HG02870 (cell line): ENCODE data around the gene FAM9B.
"Not testable (repeated sequence)": the region's sequence is repeated elsewhere in the genome, so short reads cannot be mapped to it uniquely, and the experiment has no call there.

Experiments used
- ATAC-seq: cut with Tn5 transposase; IDR thresholded peaks from one replicate; pipeline ENCODE4 v1.9.1; 2021; ENCODE audit warnings: mild to moderate bottlenecking, moderate library complexity; ENCODE audit not compliant: unreplicated experiment

Gene FAM9B

DNA sequence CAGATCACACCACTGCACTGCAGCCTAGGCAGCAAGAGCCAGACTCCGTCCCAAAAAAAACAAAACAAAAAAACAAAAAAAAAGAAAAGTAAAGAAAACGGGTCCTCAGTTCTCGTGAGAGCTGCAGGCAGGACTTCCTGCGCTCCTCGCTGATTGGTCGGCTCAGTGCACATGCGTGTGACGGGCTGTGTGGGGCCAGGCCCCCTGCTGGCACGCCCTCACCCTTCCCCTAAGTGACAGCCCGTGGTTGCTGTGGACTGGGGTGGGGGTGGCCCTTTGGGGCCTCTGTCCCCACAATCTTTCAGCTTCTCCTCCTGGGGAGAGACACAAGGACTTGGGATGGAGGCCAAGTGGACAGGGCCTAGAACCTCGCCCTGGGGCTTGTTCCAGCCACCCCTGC is at the start of gene FAM9B:
Gene FAM9B, minus strand, starts transcription at position 139 of the 400 bp plus-strand sequence. CDS start 1,141 bp downstream, outside the sequence.
- ATAC-seq = no peak

DNA sequence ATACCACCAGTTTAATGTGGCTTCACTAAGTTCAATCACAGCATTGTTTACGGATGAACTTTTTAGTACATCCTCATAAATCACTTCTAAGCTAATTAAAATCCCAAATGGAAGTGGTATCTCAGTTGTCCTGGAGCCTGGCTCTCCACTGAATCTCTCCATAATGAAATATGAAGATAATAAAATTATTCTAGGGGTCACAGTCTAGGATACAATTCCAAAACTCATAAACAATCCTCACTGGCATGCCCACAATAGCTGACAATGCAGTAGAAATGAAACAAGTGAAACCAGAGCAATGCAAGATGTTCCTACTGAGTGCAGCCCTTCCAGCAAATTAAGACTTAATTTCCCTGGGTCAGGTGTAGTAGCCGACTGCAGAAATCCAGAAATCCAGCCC is 47.3 kb upstream of the FAM9B start:
- no peak for ATAC-seq

- no peak for ATAC-seq
Observed at GRCh38 chrX:9074326-9074725, 40.4 kb upstream of the FAM9B start.

GRCh38 chrX:9072281-9072680 is 38.4 kb upstream of the FAM9B start:
- ATAC-seq = no peak

DNA sequence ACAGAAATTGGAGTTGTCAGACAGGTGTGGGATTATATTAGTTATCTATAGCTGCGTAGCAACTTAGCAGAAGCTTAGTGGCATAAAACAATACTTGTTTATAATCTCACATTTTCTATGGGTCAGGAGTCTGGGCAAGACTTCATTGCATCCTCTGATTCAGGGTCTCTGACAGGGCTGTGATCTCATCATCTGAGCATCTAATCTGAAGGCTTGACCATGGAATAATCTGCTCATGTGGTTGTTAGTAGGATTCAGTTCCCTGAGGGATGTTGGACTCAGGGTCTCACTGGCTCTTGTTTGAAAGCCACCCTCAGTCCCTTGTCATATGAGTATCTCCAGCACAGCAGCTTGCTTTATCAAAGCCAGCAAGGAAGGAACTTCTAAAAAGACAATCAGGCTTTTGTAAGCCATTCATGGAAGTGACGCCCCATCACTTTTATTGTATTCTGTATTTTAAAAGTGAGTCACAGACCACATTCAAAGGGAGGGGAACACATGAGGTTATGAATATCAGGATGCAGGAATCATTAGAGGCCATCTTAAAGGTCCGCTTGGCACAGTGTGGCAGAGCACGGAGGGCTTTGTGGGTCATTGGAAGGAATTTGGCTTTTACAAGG is 37.2 kb upstream of the FAM9B start:
- ATAC-seq = no peak

DNA sequence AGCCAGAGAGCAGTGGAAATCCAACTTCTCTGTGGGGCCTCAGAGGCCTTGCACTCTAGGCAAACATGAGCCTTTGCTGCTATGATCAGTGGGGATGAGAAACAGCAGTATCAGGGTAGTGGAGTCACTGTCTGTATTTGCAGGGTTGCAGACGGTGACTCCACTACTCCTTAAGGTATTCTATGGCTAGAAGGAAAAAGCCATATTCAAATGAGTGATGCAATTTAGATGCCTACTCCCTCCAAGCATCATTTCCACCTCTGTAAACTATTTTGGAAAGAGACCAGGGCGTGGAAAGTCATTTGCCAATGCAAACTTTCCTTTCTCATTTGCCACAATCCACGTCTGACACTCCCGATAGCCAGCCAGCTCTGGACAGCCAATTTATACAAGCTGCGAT is 35.6 kb upstream of the FAM9B start:
- ATAC-seq = no peak

- ATAC-seq = no peak
Observed at GRCh38 chrX:9064694-9065093, 30.8 kb upstream of the FAM9B start.

DNA sequence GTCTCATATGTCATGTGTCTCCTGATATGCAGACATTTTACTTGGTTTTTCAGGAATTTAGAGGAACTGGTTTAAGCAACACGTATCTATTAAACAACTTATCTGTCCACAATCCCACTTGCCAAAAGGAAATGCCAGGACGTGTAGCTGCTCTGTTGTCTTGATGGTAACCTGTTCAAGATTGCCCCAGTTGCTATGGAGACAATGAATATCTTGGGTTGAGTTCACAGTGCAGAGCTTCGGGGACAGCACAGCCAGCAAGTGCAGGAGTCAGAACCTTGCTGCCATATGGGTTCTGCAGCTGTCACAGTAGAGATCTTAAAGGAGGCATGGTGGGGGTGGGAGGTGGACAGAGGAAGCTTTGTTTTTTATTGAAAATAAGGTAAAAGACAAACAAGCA is 28.7 kb upstream of the FAM9B start:
- no peak for ATAC-seq

- no peak for ATAC-seq
Observed at GRCh38 chrX:9055354-9055753, 21.4 kb upstream of the FAM9B start.

DNA sequence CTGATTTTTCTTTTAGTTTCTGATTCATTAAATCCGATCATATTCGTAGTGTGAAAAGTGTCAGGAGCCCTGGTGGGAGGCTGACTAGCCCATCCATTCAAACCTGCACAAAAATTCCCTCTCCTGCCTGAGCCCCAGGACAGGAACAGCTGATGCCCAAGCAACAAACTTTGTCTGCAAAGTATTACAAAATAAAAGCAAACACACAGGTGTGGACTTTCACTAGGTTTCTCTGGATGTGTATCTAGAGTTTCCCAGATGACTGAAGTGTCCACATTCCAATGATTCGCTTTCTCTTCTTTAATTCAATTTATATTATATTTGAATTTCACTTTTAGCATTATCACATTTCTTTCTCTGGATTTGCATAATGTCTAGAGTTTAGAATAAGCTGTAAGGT is 18.2 kb upstream of the FAM9B start:
- ATAC-seq = no peak

- no peak for ATAC-seq
Observed at GRCh38 chrX:9050331-9050730, 16.4 kb upstream of the FAM9B start.

DNA sequence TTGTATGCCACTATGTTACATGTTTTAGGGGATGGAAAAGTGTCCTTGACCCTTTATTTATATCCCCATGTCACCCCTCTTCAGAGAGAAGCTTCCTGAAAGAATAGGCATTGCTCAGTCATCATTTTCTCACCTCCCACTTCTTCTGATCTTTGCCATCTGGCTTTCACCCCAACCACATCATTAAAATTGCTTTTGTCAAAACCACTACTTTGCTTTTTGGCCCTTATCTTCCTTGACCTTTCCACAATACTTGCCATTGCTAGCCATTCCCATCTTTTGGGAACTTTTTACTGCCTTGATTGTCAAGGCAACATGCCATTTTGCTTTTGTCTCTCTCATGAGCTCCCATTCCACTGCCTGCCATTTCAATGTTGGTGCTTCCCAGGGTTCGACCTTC is 14.9 kb upstream of the FAM9B start:
- ATAC-seq = no peak

GRCh38 chrX:9038244-9038643 is 4.3 kb upstream of the FAM9B start:
- ATAC-seq = no peak

DNA sequence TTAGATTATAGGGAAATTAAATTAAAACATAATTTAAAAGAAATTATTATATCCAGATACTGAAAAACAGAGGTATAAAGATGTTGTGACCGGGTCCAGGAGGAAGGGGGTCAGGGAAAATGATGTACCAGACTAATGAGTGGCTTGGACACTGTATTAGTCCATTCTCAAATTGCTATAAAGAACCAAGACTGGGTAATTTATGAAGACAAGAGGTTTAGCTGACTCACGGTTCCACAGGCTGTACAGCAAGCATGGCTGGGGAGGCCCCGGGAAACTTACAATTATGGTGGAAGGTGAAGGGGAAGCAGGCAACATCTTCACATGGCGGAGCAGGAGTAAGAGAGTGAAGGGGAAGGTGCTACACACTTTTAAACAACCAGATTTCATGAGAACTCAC is 3.4 kb upstream of the FAM9B start:
- ATAC-seq = no peak

DNA sequence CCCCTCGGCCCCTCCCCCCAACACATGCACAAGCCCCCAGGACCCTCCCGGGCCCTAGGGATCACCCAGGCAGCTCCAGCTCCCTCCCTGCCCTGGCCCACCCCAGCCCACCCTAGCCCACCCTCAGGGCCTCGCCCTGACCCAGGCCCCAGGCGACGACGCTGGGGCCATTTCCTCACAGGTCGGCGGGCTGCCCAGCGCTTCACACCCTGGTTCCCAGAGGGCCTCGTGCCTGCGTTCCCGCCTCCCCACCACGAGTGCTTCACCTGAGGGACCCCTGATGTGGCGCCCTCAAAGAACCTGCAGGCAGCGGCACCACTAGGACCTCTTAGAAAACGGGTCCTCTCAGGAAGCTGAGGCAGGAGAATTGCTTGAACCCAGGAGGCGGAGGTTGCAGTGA is 341 bp downstream of the FAM9B start:
- ATAC-seq = no peak

DNA sequence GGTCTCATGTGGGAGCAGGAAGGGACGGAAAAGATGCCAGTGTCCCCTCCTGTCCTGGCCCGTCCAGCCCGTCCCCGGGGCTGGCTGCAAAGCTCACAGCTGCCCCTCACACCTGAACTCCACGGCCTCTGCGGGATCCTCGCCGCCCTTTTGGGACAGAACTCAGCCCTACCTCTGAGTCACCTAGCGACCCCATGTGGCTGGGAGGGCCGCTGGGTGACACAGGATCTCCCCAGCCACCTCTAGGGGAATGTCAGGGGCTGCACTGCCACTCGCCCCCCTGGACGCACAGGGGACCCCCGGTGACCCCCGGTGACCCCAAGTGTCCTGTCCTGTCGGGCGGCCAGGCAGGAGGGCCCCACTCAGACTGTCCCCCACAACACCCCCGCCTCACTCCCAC is 748 bp downstream of the FAM9B start:
- no peak for ATAC-seq

- ATAC-seq = no peak
Observed at GRCh38 chrX:9023293-9023692, 10.6 kb downstream of the FAM9B start.

DNA sequence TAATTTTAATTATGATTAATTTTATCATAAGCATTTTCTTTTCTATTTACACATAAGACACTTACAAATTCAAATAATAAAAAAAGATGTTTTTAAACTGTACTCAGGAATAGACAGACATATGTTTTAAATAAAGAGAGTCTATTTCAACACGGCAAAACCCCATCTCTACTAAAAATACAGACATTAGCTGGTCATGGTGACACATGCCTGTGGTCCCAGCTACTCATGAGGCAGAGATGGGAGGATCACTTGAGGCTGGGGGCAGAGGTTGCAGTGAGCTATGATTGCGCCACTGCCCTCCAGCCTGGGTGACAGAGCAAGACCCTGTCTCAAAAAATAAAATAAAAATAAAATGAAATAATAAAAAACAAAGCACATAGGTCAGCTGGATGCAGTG is 14.8 kb downstream of the FAM9B start:
- ATAC-seq = no peak

DNA sequence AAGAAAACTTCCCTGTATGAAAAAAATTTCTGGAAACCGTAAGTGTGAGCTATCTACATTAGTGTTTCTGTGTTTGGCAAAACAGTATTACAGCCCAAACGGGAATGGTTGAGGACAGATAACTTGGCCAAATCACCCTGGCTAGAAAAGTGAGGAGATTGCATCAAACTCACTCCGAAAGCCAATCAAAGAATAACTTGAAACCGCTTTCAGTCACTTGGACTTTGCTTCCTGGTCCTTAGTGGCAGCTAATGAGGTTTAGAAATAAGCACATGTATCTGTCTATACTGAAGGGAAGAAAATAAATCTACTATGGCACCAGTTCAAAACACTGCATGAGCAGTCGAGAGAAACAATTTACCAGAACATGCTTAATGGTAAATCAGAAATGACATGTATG is 15.6 kb downstream of the FAM9B start:
- not testable (repeated sequence) for ATAC-seq

DNA sequence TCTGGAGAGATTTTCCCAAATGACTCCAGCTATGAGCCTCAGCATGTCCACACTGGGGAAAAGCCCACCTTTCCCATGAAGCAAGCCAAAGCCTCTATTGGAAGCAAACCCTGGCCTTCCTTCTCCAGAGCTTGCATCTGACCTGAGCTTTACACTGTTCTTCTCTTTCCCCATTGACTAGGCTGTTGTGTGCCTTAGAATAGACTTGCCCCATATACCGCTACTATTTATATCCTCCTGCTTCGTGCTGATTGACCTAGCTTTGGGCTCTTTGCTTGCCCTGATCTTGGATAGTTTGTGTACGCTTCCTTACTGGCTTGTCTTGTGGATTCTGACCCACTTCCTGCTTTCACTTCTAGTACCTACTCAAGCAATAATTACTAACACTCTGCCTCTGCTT is 30.9 kb downstream of the FAM9B start:
- no peak for ATAC-seq

DNA sequence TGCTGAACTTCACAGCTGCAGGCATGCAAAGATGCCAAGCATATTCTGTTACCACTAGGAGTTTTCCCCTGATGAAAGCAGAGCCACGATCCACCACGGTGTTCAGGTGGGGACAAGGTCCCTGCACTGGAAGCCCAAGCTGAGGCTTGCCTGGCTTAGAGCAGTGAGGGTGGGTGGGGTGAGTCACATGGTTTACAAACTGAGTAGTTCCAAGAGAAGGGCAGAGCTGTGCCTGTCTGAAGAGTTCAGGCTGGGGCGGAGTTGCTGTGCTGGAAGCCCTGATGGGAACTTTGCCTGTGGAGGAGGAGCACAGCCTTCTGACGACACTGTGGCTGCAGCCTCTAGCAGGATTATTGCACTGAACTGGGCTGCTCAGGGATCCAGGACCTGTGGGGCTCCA is 45.5 kb downstream of the FAM9B start:
- no peak for ATAC-seq

GRCh38 chrX:8987672-8988250 is 46.2 kb downstream of the FAM9B start:
- ATAC-seq = no peak

DNA sequence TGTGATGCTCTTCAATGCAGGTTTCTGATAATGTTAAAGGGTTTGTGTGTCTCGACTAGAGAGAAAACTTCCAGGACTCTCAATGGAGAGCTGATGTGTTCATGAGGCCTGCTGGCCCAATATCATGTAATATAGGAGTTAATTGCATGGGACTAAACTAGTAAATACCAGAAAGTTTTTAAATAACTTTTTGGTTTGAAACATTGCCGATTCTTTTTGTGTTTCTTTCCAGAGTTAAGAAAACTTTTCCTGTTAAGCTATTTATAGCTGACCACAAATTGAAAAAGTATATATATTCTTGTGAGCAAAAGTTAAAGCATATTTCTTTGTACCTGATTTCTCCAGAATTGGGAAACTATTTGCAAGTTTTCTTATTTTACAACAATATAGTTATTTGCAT is 49.7 kb downstream of the FAM9B start:
- no peak for ATAC-seq
